Prostate gland (tissue), 2 donors: ENCODE data around the gene SPATA20.

Source experiments
- CTCF ChIP-seq, 4 experiments: fragments of 200-600 bp in 2 of 4; fragments of 450-650 bp in 2 of 4; sonication (generic) in 2 of 4; IDR thresholded peaks; 1 replicate in 3 of 4; 2 replicates in 1 of 4; pipeline ENCODE4 v1.5.1; 2016 to 2019; ENCODE audit warnings: antibody characterized with exemption in 4 of 4, mild to moderate bottlenecking in 2 of 4, moderate library complexity in 2 of 4
- POLR2A ChIP-seq: fragments of 450-650 bp; IDR thresholded peaks from one replicate; pipeline ENCODE4 v1.6.1; 2016; ENCODE audit warnings: antibody characterized with exemption, mild to moderate bottlenecking

GRCh38 chr17:50569592-50569991 is 22.6 kb downstream of the SPATA20 start:
- TF ChIP-seq CTCF (IDR thresholded peaks at IDR 0.05) (no peak), POLR2A (no peak)
